ENCODE data around the gene PHF1.
"Not testable (repeated sequence)": the region's sequence is repeated elsewhere in the genome, so short reads cannot be mapped to it uniquely, and the experiment has no call there.

- TF ChIP-seq, protein P1, sequence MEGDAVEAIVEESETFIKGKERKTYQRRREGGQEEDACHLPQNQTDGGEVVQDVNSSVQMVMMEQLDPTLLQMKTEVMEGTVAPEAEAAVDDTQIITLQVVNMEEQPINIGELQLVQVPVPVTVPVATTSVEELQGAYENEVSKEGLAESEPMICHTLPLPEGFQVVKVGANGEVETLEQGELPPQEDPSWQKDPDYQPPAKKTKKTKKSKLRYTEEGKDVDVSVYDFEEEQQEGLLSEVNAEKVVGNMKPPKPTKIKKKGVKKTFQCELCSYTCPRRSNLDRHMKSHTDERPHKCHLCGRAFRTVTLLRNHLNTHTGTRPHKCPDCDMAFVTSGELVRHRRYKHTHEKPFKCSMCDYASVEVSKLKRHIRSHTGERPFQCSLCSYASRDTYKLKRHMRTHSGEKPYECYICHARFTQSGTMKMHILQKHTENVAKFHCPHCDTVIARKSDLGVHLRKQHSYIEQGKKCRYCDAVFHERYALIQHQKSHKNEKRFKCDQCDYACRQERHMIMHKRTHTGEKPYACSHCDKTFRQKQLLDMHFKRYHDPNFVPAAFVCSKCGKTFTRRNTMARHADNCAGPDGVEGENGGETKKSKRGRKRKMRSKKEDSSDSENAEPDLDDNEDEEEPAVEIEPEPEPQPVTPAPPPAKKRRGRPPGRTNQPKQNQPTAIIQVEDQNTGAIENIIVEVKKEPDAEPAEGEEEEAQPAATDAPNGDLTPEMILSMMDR (IDR thresholded peaks at IDR 0.05; ENCODE audit: low read depth, low read length, missing input control), result not testable (repeated sequence)
- TF ChIP-seq FOXA1 (IDR thresholded peaks at IDR 0.05); RXRA (IDR thresholded peaks at IDR 0.05); YY1 (IDR thresholded peaks at IDR 0.05); MAX (IDR thresholded peaks at IDR 0.05); EGR1 (IDR thresholded peaks at IDR 0.05; ENCODE audit: low read depth in 2 of 2); TAF1 (conservative IDR thresholded peaks at IDR 0.05); GABPA (IDR thresholded peaks at IDR 0.05 in 1 of 2, conservative IDR thresholded peaks at IDR 0.05 in 1 of 2); NR2F2 (IDR thresholded peaks at IDR 0.05); JUND (IDR thresholded peaks at IDR 0.05); REST (IDR thresholded peaks at IDR 0.05); SP1 (IDR thresholded peaks at IDR 0.05); ATF3 (IDR thresholded peaks at IDR 0.05); HNF4G (IDR thresholded peaks at IDR 0.05): not testable (repeated sequence)
These were observed 12.2 kb upstream of the PHF1 start for GRCh38 chr6:33398601-33399000.

All from liver (tissue), 3 donors.